ENCODE results near the gene CAMKMT.

DNA sequence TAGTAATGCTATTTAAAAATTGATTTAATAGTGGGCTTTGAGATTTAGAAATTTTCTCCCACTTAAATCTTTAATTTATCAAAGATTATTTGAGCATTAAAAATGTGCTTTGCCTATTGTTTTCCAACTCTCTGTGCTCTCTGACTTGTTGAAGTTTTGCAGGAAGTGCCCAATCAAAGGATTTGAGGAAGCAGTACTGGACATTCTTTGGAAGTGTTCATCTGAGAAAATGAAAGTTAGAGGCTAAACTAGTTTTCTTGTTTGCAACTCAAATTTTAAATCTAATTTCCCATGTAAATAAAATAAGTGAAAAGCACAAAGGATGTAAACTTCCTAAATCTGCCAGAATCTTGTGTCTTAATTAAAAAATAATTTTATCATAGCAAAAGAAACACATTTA lies 89.1 kb downstream of the CAMKMT start:
- TF ChIP-seq, protein P1, sequence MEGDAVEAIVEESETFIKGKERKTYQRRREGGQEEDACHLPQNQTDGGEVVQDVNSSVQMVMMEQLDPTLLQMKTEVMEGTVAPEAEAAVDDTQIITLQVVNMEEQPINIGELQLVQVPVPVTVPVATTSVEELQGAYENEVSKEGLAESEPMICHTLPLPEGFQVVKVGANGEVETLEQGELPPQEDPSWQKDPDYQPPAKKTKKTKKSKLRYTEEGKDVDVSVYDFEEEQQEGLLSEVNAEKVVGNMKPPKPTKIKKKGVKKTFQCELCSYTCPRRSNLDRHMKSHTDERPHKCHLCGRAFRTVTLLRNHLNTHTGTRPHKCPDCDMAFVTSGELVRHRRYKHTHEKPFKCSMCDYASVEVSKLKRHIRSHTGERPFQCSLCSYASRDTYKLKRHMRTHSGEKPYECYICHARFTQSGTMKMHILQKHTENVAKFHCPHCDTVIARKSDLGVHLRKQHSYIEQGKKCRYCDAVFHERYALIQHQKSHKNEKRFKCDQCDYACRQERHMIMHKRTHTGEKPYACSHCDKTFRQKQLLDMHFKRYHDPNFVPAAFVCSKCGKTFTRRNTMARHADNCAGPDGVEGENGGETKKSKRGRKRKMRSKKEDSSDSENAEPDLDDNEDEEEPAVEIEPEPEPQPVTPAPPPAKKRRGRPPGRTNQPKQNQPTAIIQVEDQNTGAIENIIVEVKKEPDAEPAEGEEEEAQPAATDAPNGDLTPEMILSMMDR (IDR thresholded peaks at IDR 0.05) = no peak
- TF ChIP-seq EP300 (IDR thresholded peaks at IDR 0.05) = no peak
- TF ChIP-seq POLR2A (IDR thresholded peaks at IDR 0.05) = no peak
